ENCODE data around the gene C10orf143. TPM values are rescaled to one million over a fixed set of nuclear protein-coding genes. Genes with fewer than 3 reads are reported as not detected.
"Not testable (repeated sequence)": the region's sequence is repeated elsewhere in the genome, so short reads cannot be mapped to it uniquely, and the experiment has no call there.

Gene C10orf143
- polyA plus RNA-seq, 1 donor (not counting 4 experiments of a cell fraction or from before 2014, with no cell fraction given) = 1.4 TPM

DNA sequence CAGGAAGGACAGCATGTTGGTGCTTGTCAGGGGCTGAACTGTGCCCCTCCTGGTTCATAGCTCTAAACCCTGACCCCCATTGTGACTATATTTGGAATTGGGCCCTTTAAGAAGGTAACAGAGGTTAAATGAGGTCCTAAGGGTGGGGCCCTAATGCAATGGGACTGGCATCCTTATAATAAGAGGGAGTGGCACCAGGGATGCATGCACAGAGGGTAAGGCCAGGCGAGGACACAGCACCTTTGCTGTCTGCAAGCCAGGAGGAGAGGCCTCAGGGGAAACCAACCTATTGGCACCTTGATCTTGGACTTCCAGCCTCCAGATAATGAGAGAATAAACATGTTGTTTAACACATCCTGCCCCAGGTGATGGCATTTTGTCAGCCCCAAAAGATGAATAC is 85.3 kb downstream of the C10orf143 start:
- H3K4me3 ChIP-seq (ENCODE audit: control insufficient read depth in 2 of 3, extremely low read depth in 1 of 3, insufficient read depth in 2 of 3, low read depth in 1 of 3, low read length in 3 of 3) = no peak overlapping the region
- no peak overlapping the region for H3K4me2 ChIP-seq (ENCODE audit: control insufficient read depth, extremely low read depth, insufficient read depth, low read depth, low read length)
- no peaks in the 10 kb centered on the region for H3K36me3 ChIP-seq (ENCODE audit: control insufficient read depth in 2 of 2, extremely low read depth in 1 of 2, insufficient read depth in 2 of 2, low read length in 2 of 2)
- no peak overlapping the region for H2AFZ ChIP-seq (ENCODE audit: control insufficient read depth, low read length)
- H3K9ac ChIP-seq (ENCODE audit: control insufficient read depth, extremely low read depth, insufficient read depth, low read length) = no peak overlapping the region
- H3K27me3 ChIP-seq (ENCODE audit: control insufficient read depth, extremely low read depth, insufficient read depth, low read length) = no peaks in the 10 kb centered on the region
- no peaks in the 10 kb centered on the region for H3K79me2 ChIP-seq (ENCODE audit: control insufficient read depth, insufficient read depth, low read length)
- FAIRE-seq (no peak), DNase-seq (ENCODE audit: low read depth, low spot score) (no peak)
- dilution Hi-C loops (cut with MboI; ENCODE audit: extremely low pct_ligation_motif_present, low sequenced_read_pairs) = no loop called here
- peaks cover 5% of the 10 kb centered on the region for H3K9me3 ChIP-seq (ENCODE audit: control insufficient read depth, low read depth, low read length)
- no peak overlapping the region for H3K27ac ChIP-seq (ENCODE audit: control insufficient read depth, insufficient read depth, low read length)
- no peaks in the 10 kb centered on the region for H4K20me1 ChIP-seq (ENCODE audit: control insufficient read depth, extremely low read depth, insufficient read depth, low read length)
- TF ChIP-seq EZH2 (IDR thresholded peaks at IDR 0.05; ENCODE audit: low read length) = no peak
- TF ChIP-seq, protein P1, sequence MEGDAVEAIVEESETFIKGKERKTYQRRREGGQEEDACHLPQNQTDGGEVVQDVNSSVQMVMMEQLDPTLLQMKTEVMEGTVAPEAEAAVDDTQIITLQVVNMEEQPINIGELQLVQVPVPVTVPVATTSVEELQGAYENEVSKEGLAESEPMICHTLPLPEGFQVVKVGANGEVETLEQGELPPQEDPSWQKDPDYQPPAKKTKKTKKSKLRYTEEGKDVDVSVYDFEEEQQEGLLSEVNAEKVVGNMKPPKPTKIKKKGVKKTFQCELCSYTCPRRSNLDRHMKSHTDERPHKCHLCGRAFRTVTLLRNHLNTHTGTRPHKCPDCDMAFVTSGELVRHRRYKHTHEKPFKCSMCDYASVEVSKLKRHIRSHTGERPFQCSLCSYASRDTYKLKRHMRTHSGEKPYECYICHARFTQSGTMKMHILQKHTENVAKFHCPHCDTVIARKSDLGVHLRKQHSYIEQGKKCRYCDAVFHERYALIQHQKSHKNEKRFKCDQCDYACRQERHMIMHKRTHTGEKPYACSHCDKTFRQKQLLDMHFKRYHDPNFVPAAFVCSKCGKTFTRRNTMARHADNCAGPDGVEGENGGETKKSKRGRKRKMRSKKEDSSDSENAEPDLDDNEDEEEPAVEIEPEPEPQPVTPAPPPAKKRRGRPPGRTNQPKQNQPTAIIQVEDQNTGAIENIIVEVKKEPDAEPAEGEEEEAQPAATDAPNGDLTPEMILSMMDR (optimal IDR thresholded peaks at IDR 0.05 in 1 of 3, IDR thresholded peaks at IDR 0.05 in 1 of 3, conservative IDR thresholded peaks at IDR 0.05 in 1 of 3; ENCODE audit: extremely low read depth in 1 of 3, insufficient read depth in 2 of 3, low read length in 3 of 3) = no peak
- no peaks in the 10 kb centered on the region for H3K4me1 ChIP-seq (ENCODE audit: control insufficient read depth, extremely low read depth, insufficient read depth, low read length)
- H3K9me1 ChIP-seq (ENCODE audit: control insufficient read depth, extremely low read depth, insufficient read depth, low read length) = no peaks in the 10 kb centered on the region

DNA sequence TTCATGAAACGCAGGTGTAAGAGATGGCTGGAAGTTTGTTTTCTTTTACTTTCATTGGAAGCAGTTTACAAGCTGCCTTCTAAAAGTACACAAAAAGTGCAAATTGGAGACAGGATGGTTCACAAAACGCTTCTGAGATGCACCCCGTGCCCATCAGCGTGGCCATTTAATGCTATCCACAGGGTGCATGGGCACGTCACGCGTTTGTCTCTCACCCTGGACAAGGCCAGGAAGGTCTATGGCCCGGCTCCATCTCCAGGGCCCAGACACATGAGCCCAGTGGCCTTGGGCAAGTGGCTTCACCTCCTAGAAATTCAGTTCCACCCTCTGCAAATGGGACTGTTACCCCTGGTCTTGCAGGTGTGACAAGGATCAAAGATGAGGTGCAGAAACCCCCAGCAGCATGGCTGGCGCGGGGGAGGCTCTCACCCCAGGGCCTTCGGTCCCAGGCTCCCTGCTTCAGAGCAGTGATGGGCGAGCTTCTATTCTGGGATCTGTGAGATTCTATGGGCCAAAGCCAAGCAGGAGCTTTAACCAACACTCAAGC is 85.8 kb downstream of the C10orf143 start:
- TF ChIP-seq, protein P1 (optimal IDR thresholded peaks at IDR 0.05 in 1 of 3, IDR thresholded peaks at IDR 0.05 in 1 of 3, conservative IDR thresholded peaks at IDR 0.05 in 1 of 3; ENCODE audit: extremely low read depth in 1 of 3, insufficient read depth in 2 of 3, low read length in 3 of 3) = no peak
- no peak for TF ChIP-seq EZH2 (IDR thresholded peaks at IDR 0.05; ENCODE audit: low read length)
- Histone ChIP-seq H3K27me3 (ENCODE audit: control insufficient read depth, extremely low read depth, insufficient read depth, low read length) (no peaks in the 10 kb centered on the region), H3K9ac (ENCODE audit: control insufficient read depth, extremely low read depth, insufficient read depth, low read length) (no peak overlapping the region), H3K36me3 (ENCODE audit: control insufficient read depth in 2 of 2, extremely low read depth in 1 of 2, insufficient read depth in 2 of 2, low read length in 2 of 2) (no peaks in the 10 kb centered on the region), H3K79me2 (ENCODE audit: control insufficient read depth, insufficient read depth, low read length) (no peaks in the 10 kb centered on the region), H3K27ac (ENCODE audit: control insufficient read depth, insufficient read depth, low read length) (no peak overlapping the region), H3K9me3 (ENCODE audit: control insufficient read depth, low read depth, low read length) (peaks cover 5% of the 10 kb centered on the region), H3K9me1 (ENCODE audit: control insufficient read depth, extremely low read depth, insufficient read depth, low read length) (no peaks in the 10 kb centered on the region), H3K4me2 (ENCODE audit: control insufficient read depth, extremely low read depth, insufficient read depth, low read depth, low read length) (no peak overlapping the region), H3K4me1 (ENCODE audit: control insufficient read depth, extremely low read depth, insufficient read depth, low read length) (no peaks in the 10 kb centered on the region), H3K4me3 (ENCODE audit: control insufficient read depth in 2 of 3, extremely low read depth in 1 of 3, insufficient read depth in 2 of 3, low read depth in 1 of 3, low read length in 3 of 3) (no peak overlapping the region), H2AFZ (ENCODE audit: control insufficient read depth, low read length) (no peak overlapping the region), H4K20me1 (ENCODE audit: control insufficient read depth, extremely low read depth, insufficient read depth, low read length) (no peaks in the 10 kb centered on the region)
- DNase-seq (ENCODE audit: low read depth, low spot score) (no peak), FAIRE-seq (no peak)
- dilution Hi-C loops (cut with MboI; ENCODE audit: extremely low pct_ligation_motif_present, low sequenced_read_pairs) = no loop called here

DNA sequence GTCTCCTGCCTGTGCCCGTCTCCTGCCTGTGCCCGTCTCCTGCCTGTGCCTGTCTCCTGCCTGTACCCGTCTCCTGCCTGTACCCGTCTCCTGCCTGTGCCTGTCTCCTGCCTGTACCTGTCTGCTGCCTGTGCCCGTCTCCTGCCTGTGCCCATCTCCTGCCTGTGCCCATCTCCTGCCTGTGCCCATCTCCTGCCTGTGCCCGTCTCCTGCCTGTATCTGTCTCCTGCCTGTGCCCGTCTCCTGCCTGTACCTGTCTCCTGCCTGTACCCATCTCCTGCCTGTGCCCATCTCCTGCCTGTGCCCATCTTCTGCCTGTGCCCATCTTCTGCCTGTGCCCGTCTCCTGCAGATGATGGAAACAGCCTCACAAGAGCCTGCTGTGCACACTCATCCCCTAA is 86.3 kb downstream of the C10orf143 start:
- H3K9me3 ChIP-seq (ENCODE audit: control insufficient read depth, low read depth, low read length) = not testable (repeated sequence)

More for the DNA sequence above, 86.3 kb downstream of the C10orf143 start:
- H2AFZ ChIP-seq (ENCODE audit: control insufficient read depth, low read length); H3K79me2 ChIP-seq (ENCODE audit: control insufficient read depth, insufficient read depth, low read length); H3K4me2 ChIP-seq (ENCODE audit: control insufficient read depth, extremely low read depth, insufficient read depth, low read depth, low read length); FAIRE-seq; H3K36me3 ChIP-seq (ENCODE audit: control insufficient read depth in 2 of 2, extremely low read depth in 1 of 2, insufficient read depth in 2 of 2, low read length in 2 of 2); H3K4me1 ChIP-seq (ENCODE audit: control insufficient read depth, extremely low read depth, insufficient read depth, low read length); H3K27ac ChIP-seq (ENCODE audit: control insufficient read depth, insufficient read depth, low read length); H3K9ac ChIP-seq (ENCODE audit: control insufficient read depth, extremely low read depth, insufficient read depth, low read length); H3K27me3 ChIP-seq (ENCODE audit: control insufficient read depth, extremely low read depth, insufficient read depth, low read length); H3K4me3 ChIP-seq (ENCODE audit: control insufficient read depth in 2 of 3, extremely low read depth in 1 of 3, insufficient read depth in 2 of 3, low read depth in 1 of 3, low read length in 3 of 3); H3K9me1 ChIP-seq (ENCODE audit: control insufficient read depth, extremely low read depth, insufficient read depth, low read length); DNase-seq (ENCODE audit: low read depth, low spot score); H4K20me1 ChIP-seq (ENCODE audit: control insufficient read depth, extremely low read depth, insufficient read depth, low read length); dilution Hi-C loops (cut with MboI; ENCODE audit: extremely low pct_ligation_motif_present, low sequenced_read_pairs): not testable (repeated sequence)
